Ascending aorta (tissue), 2 donors: ENCODE data around the gene ALOX12B. TPM values are rescaled to one million over a fixed set of nuclear protein-coding genes. Genes with fewer than 3 reads are reported as not detected.
"Not testable (repeated sequence)": the region's sequence is repeated elsewhere in the genome, so short reads cannot be mapped to it uniquely, and the experiment has no call there.

ENCODE experiments used
- DNase-seq, 2 donors: peaks; one replicate each; pipeline ENCODE4 v3.0.0-alpha.2; 2019; ENCODE audit warnings: low spot score in 2 of 2
- H3K27ac ChIP-seq, 2 donors: fragments of 200-600 bp; sonication (generic); one replicate each; pipeline ENCODE4 v1.5.1; 2016 to 2017; ENCODE audit warnings: mild to moderate bottlenecking in 1 of 2
- H3K27me3 ChIP-seq: fragments of 200-600 bp; sonication (generic); one replicate; pipeline ENCODE4 v1.5.1; 2017
- H3K36me3 ChIP-seq, 2 donors: fragments of 200-600 bp; sonication (generic); one replicate each; pipeline ENCODE4 v1.5.1; 2016
- H3K4me1 ChIP-seq, 2 donors: fragments of 200-600 bp; sonication (generic); one replicate each; pipeline ENCODE4 v1.5.1; 2016 to 2017; ENCODE audit warnings: mild to moderate bottlenecking in 1 of 2
- H3K4me3 ChIP-seq, 2 donors: fragments of 200-600 bp; sonication (generic); one replicate each; pipeline ENCODE4 v1.5.1; 2016 to 2017; ENCODE audit warnings: mild to moderate bottlenecking in 1 of 2
- H3K9me3 ChIP-seq, 2 donors: fragments of 200-600 bp; sonication (generic); one replicate each; pipeline ENCODE4 v1.5.1; 2016
- intact Hi-C: fragments of 100-400 bp; cut with DNase I; formaldehyde crosslinking; loops from one replicate; pipeline ENCODE4 v1.15.1; 2023
- total RNA-seq: library from RNA; depleted of rRNA; stranded (reverse); fragments of >200 nt; gene quantifications from one replicate; pipeline ENCODE4 v1.1.0, GENCODE V29; 2016
- TF ChIP-seq, protein P1 (sequence below), 3 experiments: fragments of 200-600 bp in 2 of 3; fragments of 450-650 bp in 1 of 3; sonication (generic) in 2 of 3; IDR thresholded peaks; one replicate each; pipeline ENCODE4 v1.5.1; 2016 to 2019; ENCODE audit warnings: antibody characterized with exemption in 3 of 3, mild to moderate bottlenecking in 1 of 3, moderate library complexity in 1 of 3

The ALOX12B gene
- total RNA-seq, 1 donor from 2014 or later = not detected

DNA sequence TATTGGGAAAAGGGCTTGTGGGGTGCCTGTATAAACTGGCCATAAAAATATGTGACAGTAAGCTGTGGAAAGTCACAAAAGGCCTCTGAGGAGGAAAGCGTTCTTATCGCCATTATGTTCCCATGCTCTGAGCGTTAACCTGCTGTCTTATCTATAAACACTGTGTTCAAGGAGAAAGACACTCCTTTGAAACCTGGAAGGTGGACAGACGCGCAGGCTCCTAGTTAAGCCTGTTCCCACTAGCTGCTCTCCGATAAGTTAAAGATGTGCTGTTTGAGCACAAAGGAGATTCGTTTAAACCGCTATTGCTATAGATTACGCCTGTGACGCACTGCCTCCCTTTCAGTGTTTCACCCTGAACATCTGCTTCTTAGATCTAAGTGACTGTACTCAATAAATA, 5.2 kb downstream of the ALOX12B start:
- no peak overlapping the region for H3K27ac ChIP-seq
- TF ChIP-seq, protein P1, sequence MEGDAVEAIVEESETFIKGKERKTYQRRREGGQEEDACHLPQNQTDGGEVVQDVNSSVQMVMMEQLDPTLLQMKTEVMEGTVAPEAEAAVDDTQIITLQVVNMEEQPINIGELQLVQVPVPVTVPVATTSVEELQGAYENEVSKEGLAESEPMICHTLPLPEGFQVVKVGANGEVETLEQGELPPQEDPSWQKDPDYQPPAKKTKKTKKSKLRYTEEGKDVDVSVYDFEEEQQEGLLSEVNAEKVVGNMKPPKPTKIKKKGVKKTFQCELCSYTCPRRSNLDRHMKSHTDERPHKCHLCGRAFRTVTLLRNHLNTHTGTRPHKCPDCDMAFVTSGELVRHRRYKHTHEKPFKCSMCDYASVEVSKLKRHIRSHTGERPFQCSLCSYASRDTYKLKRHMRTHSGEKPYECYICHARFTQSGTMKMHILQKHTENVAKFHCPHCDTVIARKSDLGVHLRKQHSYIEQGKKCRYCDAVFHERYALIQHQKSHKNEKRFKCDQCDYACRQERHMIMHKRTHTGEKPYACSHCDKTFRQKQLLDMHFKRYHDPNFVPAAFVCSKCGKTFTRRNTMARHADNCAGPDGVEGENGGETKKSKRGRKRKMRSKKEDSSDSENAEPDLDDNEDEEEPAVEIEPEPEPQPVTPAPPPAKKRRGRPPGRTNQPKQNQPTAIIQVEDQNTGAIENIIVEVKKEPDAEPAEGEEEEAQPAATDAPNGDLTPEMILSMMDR (IDR thresholded peaks at IDR 0.05) = no peak
- DNase-seq = no peak
- H3K4me1 ChIP-seq = peaks cover 0 to 11% of the 10 kb centered on the region in 2 donors
- no peaks in the 10 kb centered on the region for H3K27me3 ChIP-seq
- H3K36me3 ChIP-seq = no peaks in the 10 kb centered on the region
- no peak overlapping the region for H3K4me3 ChIP-seq
- intact Hi-C loops = loop anchor here (5.0 kb wide), 1 partner anchor 35 kb away; the partner anchor contains the start of gene ALOXE3
- no peaks in the 10 kb centered on the region for H3K9me3 ChIP-seq

DNA sequence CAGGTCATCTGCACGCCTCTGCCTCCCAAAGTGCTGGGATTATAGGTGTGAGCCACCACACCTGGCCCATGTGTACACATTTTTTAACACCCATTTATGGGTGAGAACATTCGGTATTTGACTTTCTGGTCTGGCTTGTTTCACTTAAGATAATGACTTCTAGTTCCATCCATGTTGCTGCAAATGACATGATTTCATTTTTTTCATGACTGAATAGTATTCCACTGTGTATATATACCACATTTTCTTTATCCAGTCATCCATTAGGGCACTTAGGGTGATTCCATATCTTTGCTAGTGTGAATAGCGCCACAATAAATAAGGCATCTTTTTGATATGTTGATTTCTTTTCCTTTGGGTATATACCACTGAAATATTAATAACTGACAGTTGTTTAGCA, 5.6 kb downstream of the ALOX12B start:
- no peak overlapping the region for H3K27ac ChIP-seq
- H3K27me3 ChIP-seq = no peaks in the 10 kb centered on the region
- no peak overlapping the region for H3K4me3 ChIP-seq
- H3K36me3 ChIP-seq = no peaks in the 10 kb centered on the region
- H3K4me1 ChIP-seq = peaks cover 0 to 11% of the 10 kb centered on the region in 2 donors
- no peak for DNase-seq
- intact Hi-C loops = loop anchor here (5.0 kb wide), 1 partner anchor 35 kb away; the partner anchor contains the start of gene ALOXE3
- H3K9me3 ChIP-seq = no peaks in the 10 kb centered on the region
- TF ChIP-seq, protein P1 (IDR thresholded peaks at IDR 0.05) = no peak

DNA sequence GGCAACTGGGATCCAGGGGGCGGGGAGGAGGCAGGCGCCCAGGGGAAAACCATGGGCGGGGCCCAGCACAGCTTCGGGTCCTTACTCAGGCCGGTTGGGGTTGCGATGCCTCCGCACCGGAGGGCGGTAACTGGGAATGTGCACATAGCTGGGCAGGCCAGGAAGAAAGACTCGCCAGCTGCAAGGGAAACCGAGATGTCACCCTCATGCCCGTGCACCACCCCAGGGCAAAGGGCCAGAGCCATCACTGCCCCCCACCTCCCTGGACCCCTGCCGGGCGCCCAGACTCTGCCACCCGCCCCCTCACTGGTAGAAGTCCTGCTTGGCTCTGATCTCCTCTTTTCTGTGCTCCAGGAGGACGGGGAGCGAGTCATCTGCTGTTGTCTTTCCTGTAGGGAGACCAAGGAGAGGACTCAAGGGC, 6.7 kb downstream of the ALOX12B start:
- H3K27ac ChIP-seq = no peak overlapping the region
- H3K4me3 ChIP-seq = no peak overlapping the region
- intact Hi-C loops = loop anchor here (5.0 kb wide), 1 partner anchor 36 kb away; the partner anchor contains the start of gene ALOXE3
- H3K4me1 ChIP-seq = peaks cover 0 to 11% of the 10 kb centered on the region in 2 donors
- H3K36me3 ChIP-seq = no peaks in the 10 kb centered on the region
- no peaks in the 10 kb centered on the region for H3K27me3 ChIP-seq
- H3K9me3 ChIP-seq = no peaks in the 10 kb centered on the region
- TF ChIP-seq, protein P1 (IDR thresholded peaks at IDR 0.05) = no peak
- no peak for DNase-seq

DNA sequence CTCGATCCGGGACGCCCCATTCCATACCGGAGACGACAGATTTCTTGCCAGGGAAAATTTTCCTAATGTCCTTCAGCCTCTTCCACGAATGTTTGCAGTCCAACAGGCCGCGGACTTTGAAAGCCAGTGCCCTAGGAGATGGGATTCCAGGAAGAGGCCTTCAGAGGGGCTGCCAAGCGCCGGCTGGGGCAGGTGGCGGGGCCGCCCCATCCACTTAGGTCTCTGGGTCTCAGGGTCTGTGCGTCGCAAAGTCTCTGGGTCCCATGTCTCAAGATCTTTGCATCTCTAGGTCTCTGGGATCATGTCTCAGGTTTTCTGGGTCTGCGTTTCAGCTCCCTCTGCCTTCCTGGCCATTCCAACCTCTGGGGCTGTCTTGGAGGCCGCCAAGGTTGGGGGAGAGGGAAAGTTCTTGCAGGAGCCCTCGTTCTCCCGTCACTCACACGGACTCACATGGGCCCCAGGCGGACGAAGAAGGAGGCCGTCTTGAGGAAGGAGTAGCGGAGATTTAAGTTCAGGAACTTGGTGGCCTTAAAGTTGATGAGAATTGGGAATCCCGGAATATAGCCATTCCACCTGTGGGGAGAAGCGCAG, 7.2 kb downstream of the ALOX12B start:
- no peak for DNase-seq
- intact Hi-C loops = loop anchor here (5.0 kb wide), 1 partner anchor 37 kb away; the partner anchor contains the start of gene ALOXE3
- TF ChIP-seq, protein P1 (IDR thresholded peaks at IDR 0.05) = peak in 1 of 3 experiments; percentile 7
- Histone ChIP-seq H3K27me3 (no peaks in the 10 kb centered on the region), H3K4me1 (peaks cover 0 to 11% of the 10 kb centered on the region in 2 donors), H3K27ac (no peak overlapping the region), H3K4me3 (peak overlapping the region; percentile 43 to 60), H3K9me3 (no peaks in the 10 kb centered on the region), H3K36me3 (no peaks in the 10 kb centered on the region)

DNA sequence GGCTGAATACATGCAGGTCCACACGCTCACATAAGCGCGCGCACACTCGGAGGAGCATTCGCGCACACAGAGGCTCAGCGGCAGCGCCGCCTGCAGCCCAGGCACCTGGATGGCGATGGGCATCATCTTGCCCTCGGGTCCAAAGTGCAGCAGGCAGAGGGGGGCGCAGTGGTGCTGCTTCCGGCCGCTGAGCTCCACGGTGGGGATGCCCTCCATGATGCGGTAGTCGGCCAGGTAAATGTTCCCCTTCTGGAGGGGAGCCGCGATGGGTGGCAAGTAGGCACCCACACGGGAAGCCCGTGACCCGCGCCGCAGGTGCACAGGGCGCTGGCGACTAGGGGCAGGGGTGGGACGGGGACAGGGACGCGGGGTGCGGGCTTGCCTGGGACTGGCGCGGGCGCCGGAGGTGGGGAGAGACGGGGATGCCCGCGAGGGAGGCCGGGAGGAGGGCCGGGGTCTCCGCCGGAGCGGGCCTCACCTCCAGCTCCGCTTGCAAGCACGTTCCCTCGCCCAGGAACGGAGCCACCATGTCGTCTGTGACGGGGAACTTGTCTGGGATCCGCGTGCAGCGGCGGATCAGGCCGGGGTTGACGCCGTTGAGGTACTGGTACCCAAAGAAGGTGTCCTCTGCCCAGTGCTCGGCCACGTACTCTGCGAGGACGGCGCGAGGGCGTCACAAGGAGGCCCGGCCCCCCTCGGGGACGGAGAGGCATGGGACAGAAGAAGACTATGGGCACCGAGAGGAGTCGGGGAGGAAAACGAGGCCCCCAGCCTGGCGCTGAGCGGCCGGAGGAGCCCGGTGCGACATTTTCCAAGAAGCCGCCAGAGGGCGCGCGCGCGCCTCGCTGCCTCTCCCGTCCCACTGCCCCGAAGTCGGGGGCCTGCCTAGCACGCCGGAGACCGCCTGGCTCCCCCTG, 8.0 kb downstream of the ALOX12B start:
- intact Hi-C loops = loop anchor here (5.0 kb wide), 1 partner anchor 38 kb away; the partner anchor contains the start of gene ALOXE3
- Histone ChIP-seq H3K27ac (no peak overlapping the region), H3K27me3 (no peaks in the 10 kb centered on the region), H3K4me1 (peaks cover 0 to 11% of the 10 kb centered on the region in 2 donors), H3K4me3 (peak overlapping the region; percentile 43 to 60), H3K36me3 (no peaks in the 10 kb centered on the region), H3K9me3 (no peaks in the 10 kb centered on the region)
- peak in 1 of 2 donors; percentile 75 for DNase-seq
- TF ChIP-seq, protein P1 (IDR thresholded peaks at IDR 0.05) = peak; percentile 70 to 94 (median 93)

DNA sequence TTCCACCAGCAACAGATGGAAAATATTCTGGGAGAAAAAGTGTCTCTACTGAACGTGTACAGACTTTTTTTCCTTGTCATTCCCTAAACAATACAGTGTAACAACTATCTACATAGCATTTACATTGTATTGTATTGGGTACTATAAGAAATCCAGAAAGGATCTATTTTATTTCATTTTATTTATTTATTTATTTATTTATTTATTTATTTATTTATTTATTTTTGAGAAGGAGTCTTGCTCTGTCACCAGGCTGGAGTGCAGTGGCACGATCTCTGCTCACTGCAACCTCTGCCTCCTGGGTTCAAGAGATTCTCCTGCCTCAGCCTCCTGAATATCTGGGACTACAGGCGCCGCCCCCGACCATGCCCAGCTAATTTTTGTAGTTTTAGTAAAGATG, 9.6 kb downstream of the ALOX12B start:
- DNase-seq, intact Hi-C loops, H3K36me3 ChIP-seq, H3K27me3 ChIP-seq, H3K4me3 ChIP-seq, H3K27ac ChIP-seq, H3K9me3 ChIP-seq: not testable (repeated sequence)
- H3K4me1 ChIP-seq = peaks cover 0 to 21% of the 10 kb centered on the region in 2 donors
